Activated naive CD4-positive, alpha-beta T cell treated with anti-CD3 and anti-CD28 coated beads, Interleukin-2, amount 50 U/mL, for 72 hours (primary cell): ENCODE results near the gene CPLANE2. TPM values are rescaled to one million over a fixed set of nuclear protein-coding genes. Genes with fewer than 3 reads are reported as not detected.
"Not testable (repeated sequence)": the region's sequence is repeated elsewhere in the genome, so short reads cannot be mapped to it uniquely, and the experiment has no call there.

Experiments
- ATAC-seq, 2 donors: fragments of 150-1000 bp; cut with Tn5 transposase; 2 replicates each; pipeline ENCODE4 v1.10.0; 2021; ENCODE audit warnings: mild to moderate bottlenecking in 2 of 2, moderate library complexity in 2 of 2
- DNase-seq, 2 donors: peaks; one replicate each; pipeline ENCODE4 v3.0.0; 2021 to 2022; ENCODE audit warnings: low spot score in 2 of 2
- H3K27ac Mint-ChIP-seq, 2 donors: one replicate each; pipeline ENCODE4 v1.8.0; 2022; ENCODE audit warnings: mild to moderate bottlenecking in 2 of 2, mixed read lengths in 2 of 2
- H3K36me3 Mint-ChIP-seq, 2 donors: one replicate each; pipeline ENCODE4 v1.8.0; 2022; ENCODE audit warnings: mixed read lengths in 2 of 2
- H3K9me3 Mint-ChIP-seq, 2 donors: one replicate each; pipeline ENCODE4 v1.8.0; 2022; ENCODE audit warnings: mixed read lengths in 2 of 2
- total RNA-seq, 2 donors: library from RNA; stranded (reverse); gene quantifications; one replicate each; pipeline ENCODE4 v1.2.3, GENCODE V29; 2022

The CPLANE2 gene, protein sequence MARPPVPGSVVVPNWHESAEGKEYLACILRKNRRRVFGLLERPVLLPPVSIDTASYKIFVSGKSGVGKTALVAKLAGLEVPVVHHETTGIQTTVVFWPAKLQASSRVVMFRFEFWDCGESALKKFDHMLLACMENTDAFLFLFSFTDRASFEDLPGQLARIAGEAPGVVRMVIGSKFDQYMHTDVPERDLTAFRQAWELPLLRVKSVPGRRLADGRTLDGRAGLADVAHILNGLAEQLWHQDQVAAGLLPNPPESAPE
- 1 to 10 TPM; 3.0 to 4.2 TPM for total RNA-seq

GRCh38 chr1:16236511-16237342 lies at the start of gene CPLANE2:
CPLANE2 (minus strand) TSS chr1:16237183; CDS start chr1:16236742, 441 bp downstream.
- ATAC-seq (peak; percentile 89 to 94), DNase-seq (peak; percentile 96 to 98)
- no peaks in the 10 kb centered on the region for H3K9me3 Mint-ChIP-seq

DNA sequence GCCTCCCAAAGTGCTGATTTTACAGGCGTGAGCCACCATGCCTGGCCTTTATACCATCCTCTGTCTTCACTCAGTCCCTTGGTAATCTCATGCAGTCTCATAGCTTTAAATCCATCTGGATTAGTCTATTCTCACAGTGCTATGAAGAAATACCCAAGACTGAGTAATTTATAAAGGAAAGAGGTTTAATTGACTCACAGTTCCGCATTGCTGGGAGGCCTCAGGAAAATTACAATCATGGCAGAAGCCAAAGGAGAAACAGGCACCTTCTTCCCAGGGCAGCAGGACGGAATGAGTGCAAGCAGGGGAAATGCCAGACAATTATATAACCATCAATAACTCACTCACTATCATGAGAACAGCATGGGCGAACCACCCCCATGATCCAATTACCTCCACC lies 49.1 kb upstream of the CPLANE2 start:
- Mint-ChIP-seq H3K36me3 (peaks cover 0 to 6% of the 10 kb centered on the region in 2 donors), H3K9me3 (no peaks in the 10 kb centered on the region), H3K27ac (no peak overlapping the region)
- ATAC-seq, result no peak
- no peak for DNase-seq

More at GRCh38 chr1:16236511-16237342, at the start of gene CPLANE2:
- Mint-ChIP-seq H3K27ac (peak within 1 kb of the TSS; percentile 90 to 96), H3K36me3 (no peaks in the 10 kb centered on the region)

DNA sequence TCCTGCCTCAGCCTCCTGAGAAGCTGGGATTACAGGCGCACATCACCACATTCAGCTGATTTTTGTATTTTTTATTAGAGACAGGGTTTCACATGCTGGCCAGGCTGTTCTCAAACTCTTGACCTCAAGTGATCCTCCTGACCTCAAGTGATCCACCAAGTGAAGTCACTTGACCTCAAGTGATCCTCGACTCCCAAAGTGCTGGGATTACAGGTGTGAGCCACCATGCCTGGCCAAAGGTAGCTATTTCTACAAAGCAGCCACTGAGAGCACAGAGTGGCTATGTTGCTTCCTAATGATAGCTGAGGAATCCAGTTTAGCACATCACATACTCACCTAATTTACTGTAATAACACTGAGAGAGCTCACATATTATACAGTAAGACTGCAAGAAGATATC lies 44.8 kb upstream of the CPLANE2 start:
- ATAC-seq (no peak), DNase-seq (no peak)
- Mint-ChIP-seq H3K36me3 (peaks cover 0 to 6% of the 10 kb centered on the region in 2 donors), H3K9me3 (no peaks in the 10 kb centered on the region), H3K27ac (peak overlapping the region in 1 of 2 donors; percentile 50)

GRCh38 chr1:16279186-16279585 lies 42.2 kb upstream of the CPLANE2 start:
- no peak for DNase-seq
- H3K36me3 Mint-ChIP-seq, result peaks cover 0 to 3% of the 10 kb centered on the region in 2 donors
- H3K9me3 Mint-ChIP-seq, result no peaks in the 10 kb centered on the region
- H3K27ac Mint-ChIP-seq, result no peak overlapping the region
- no peak for ATAC-seq

DNA sequence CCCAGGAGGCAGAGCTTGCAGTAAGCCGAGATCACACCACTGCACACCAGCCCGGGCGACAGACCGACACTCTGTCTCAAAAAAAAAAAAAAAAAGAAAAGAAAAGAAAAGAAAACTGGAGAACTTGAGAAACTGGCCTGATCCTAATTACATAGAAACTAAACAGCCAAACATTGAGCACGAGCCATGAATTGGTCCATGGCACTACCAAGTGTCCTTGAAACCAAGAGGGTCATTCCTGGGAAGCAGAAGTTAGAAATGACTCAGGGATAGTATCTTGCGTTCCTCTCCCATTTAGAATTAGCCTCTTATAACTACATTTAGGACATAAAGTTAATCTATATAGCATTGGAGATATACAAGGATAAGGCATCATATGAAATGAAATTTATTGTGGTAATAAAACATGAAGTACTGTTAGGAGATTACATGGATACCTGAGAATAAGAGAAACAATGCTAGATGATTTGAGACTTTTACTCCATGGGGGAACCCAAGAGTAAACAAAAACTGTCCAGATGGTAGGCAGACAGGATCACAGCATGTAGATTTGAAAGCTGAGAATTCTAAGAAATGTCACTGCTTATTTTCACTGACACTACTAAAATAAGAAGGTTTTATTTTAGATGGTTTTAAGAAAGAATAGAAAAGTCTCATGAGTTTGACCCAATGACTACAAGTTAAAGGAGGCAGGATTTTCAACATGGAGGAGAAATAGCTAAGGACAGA lies 39.5 kb upstream of the CPLANE2 start:
- no peaks in the 10 kb centered on the region for H3K36me3 Mint-ChIP-seq
- H3K27ac Mint-ChIP-seq, result no peak overlapping the region
- no peak for ATAC-seq
- DNase-seq, result no peak
- no peaks in the 10 kb centered on the region for H3K9me3 Mint-ChIP-seq

DNA sequence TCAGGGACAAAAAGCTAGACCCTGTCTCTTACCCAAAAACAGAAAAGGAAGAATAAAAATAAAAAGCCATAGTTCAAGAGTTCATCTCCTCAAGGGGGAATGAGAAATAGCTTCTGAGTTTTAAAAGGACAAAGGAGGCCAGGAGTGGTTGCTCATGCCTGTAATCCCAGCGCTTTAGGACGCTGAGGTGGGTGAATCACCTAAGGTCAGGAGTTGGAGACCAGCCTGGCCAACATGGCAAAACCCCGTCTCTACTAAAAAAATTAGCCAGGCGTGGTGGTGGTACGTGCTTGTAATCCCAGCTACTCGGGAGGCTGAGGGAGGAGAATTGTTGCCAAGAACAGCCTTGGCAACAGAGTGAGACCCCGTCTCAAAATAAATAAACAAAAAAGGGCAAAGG lies 38.6 kb upstream of the CPLANE2 start:
- Mint-ChIP-seq H3K36me3 (no peaks in the 10 kb centered on the region), H3K9me3 (no peaks in the 10 kb centered on the region), H3K27ac (no peak overlapping the region)
- ATAC-seq (no peak), DNase-seq (no peak)

- Mint-ChIP-seq H3K9me3 (no peaks in the 10 kb centered on the region), H3K36me3 (no peaks in the 10 kb centered on the region), H3K27ac (peak overlapping the region in 1 of 2 donors; percentile 2)
- ATAC-seq, result no peak
- DNase-seq, result no peak
Measured at GRCh38 chr1:16267690-16268180, 30.8 kb upstream of the CPLANE2 start.

GRCh38 chr1:16266411-16267118 lies 29.6 kb upstream of the CPLANE2 start:
- no peak for DNase-seq
- H3K36me3 Mint-ChIP-seq, result no peaks in the 10 kb centered on the region
- H3K27ac Mint-ChIP-seq, result no peak overlapping the region
- no peak for ATAC-seq
- H3K9me3 Mint-ChIP-seq, result no peaks in the 10 kb centered on the region

DNA sequence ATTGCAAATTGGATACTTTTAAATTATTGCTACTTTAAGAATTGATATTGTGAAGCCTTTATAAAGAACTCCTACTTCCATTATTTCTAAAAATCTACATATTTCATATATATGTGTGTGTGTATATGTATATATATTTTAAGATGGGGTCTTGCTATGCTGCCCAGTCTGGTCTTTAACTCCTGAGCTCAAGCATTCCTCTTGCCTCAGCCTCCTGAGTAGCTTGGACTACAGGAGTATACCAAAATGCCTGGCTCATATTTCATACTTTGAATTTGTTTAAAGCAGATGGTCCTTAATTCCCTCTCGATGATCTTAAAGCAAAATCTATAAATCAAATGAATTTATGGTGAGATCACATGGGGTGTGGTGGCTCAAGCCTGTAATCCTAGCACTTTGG lies 25.1 kb upstream of the CPLANE2 start:
- Mint-ChIP-seq H3K36me3 (no peaks in the 10 kb centered on the region), H3K27ac (no peak overlapping the region), H3K9me3 (no peaks in the 10 kb centered on the region)
- ATAC-seq (no peak), DNase-seq (no peak)

DNA sequence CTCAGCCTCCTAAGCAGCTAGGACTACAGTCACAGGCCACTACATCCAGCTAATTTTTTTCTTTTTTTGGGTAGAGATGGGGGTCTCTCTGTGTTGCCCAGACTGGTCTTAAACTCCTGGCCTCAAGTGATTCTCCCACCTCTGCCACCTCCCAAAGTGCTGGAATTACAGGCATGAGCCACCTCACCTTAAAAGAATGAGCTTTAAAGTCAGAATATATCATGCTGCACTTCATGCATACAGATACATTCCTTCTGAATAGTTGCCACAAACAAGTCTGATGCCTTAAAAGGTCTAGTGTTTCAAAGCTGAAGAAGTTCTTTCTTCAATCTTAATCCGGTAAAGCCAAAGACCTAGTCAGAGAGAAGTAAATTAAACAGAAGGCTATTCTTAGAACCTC lies 23.8 kb upstream of the CPLANE2 start:
- no peaks in the 10 kb centered on the region for H3K36me3 Mint-ChIP-seq
- H3K9me3 Mint-ChIP-seq, result no peaks in the 10 kb centered on the region
- DNase-seq (no peak), ATAC-seq (no peak)
- peak overlapping the region in 1 of 2 donors; percentile 24 for H3K27ac Mint-ChIP-seq

DNA sequence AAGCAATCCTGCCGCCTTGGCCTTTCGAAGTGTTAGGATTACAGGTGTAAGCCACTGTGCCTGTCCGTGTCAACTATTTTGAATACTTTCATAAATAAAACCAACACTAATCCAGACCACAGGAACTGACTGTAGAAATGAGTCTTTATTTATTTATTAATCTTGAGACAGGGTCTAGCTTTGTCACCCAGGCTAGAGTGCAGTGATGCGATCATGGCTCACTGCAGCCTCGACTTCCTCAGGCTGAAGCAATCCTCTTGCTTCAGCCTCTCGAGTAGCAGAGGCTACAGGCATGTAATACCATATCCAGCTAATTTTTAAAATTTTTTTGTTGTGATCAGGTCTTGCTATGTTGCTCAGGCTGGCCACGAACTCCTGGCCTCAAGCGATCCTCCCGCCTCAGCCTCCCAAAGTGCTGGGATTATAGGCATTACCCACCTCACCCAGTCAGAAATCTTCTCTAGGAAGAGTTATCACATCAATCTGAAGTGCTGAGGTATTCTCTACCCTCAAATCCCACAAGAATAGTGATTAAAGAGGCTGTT lies 21.7 kb upstream of the CPLANE2 start:
- H3K27ac Mint-ChIP-seq, result peak overlapping the region; percentile 29 to 73
- H3K36me3 Mint-ChIP-seq, result no peaks in the 10 kb centered on the region

GRCh38 chr1:16257968-16258367 lies 21.0 kb upstream of the CPLANE2 start:
- no peaks in the 10 kb centered on the region for H3K9me3 Mint-ChIP-seq
- peak overlapping the region; percentile 29 to 73 for H3K27ac Mint-ChIP-seq
- no peaks in the 10 kb centered on the region for H3K36me3 Mint-ChIP-seq
- ATAC-seq (no peak), DNase-seq (no peak)

More for the DNA sequence above, 21.7 kb upstream of the CPLANE2 start:
- no peak for DNase-seq
- ATAC-seq, result no peak
- H3K9me3 Mint-ChIP-seq, result no peaks in the 10 kb centered on the region

GRCh38 chr1:16257556-16257955 lies 20.6 kb upstream of the CPLANE2 start:
- H3K9me3 Mint-ChIP-seq, DNase-seq, H3K36me3 Mint-ChIP-seq, ATAC-seq: not testable (repeated sequence)
- peak overlapping the region in 1 of 2 donors; percentile 13 for H3K27ac Mint-ChIP-seq

- Mint-ChIP-seq H3K27ac (peak overlapping the region; percentile 45 to 60), H3K36me3 (no peaks in the 10 kb centered on the region), H3K9me3 (no peaks in the 10 kb centered on the region)
- DNase-seq (no peak), ATAC-seq (no peak)
Measured at GRCh38 chr1:16256478-16256877, 19.5 kb upstream of the CPLANE2 start.

- ATAC-seq (no peak), DNase-seq (no peak)
- H3K36me3 Mint-ChIP-seq, result no peaks in the 10 kb centered on the region
- H3K9me3 Mint-ChIP-seq, result no peaks in the 10 kb centered on the region
- peak overlapping the region; percentile 60 to 75 for H3K27ac Mint-ChIP-seq
Measured at GRCh38 chr1:16254263-16254928, 17.4 kb upstream of the CPLANE2 start.
